ENCODE measurements around the gene FREM2.

- no peak for TF ChIP-seq CTCF (conservative IDR thresholded peaks at IDR 0.05; ENCODE audit: low read length)
- TF ChIP-seq EZH2phosphoT487 (IDR thresholded peaks at IDR 0.05; ENCODE audit: borderline replicate concordance, low read depth, low read length), result no peak
Measured at GRCh38 chr13:38705365-38705764, 18.5 kb downstream of the FREM2 start.

Data from OCI-LY7 (cell line).